ENCODE results near the gene POLR1A. TPM values are rescaled to one million over a fixed set of nuclear protein-coding genes. Genes with fewer than 3 reads are reported as not detected.

POLR1A gene
- total RNA-seq, 3 donors from 2014 or later, result 12.4 to 19.4 (median 13.1) TPM

- Histone ChIP-seq H3K4me1 (no peaks in the 10 kb centered on the region), H3K9me3 (no peaks in the 10 kb centered on the region), H3K36me3 (no peaks in the 10 kb centered on the region), H3K4me3 (no peak overlapping the region), H3K27me3 (no peaks in the 10 kb centered on the region), H3K27ac (peak overlapping the region in 1 of 2 donors; percentile 72)
- no peak for DNase-seq (ENCODE audit: low spot score in 2 of 2)
- TF ChIP-seq POLR2A (IDR thresholded peaks at IDR 0.05) (no peak), POLR2AphosphoS5 (IDR thresholded peaks at IDR 0.05) (no peak), CTCF (IDR thresholded peaks at IDR 0.05) (no peak)
- intact Hi-C loops (cut with DNase I; ENCODE audit: low total_unique reads), result no loop called here
These were observed 39.6 kb downstream of the POLR1A start for GRCh38 chr2:86066007-86066578.

GRCh38 chr2:86065512-86065911 is 40.2 kb downstream of the POLR1A start:
- H3K4me3 ChIP-seq, result no peak overlapping the region
- no peaks in the 10 kb centered on the region for H3K36me3 ChIP-seq
- TF ChIP-seq POLR2A (IDR thresholded peaks at IDR 0.05), result no peak
- TF ChIP-seq CTCF (IDR thresholded peaks at IDR 0.05), result no peak
- no peak for TF ChIP-seq POLR2AphosphoS5 (IDR thresholded peaks at IDR 0.05)
- H3K9me3 ChIP-seq, result no peaks in the 10 kb centered on the region
- no peaks in the 10 kb centered on the region for H3K27me3 ChIP-seq
- no peaks in the 10 kb centered on the region for H3K4me1 ChIP-seq
- intact Hi-C loops (cut with DNase I; ENCODE audit: low total_unique reads), result no loop called here
- DNase-seq (ENCODE audit: low spot score in 2 of 2), result no peak
- peak overlapping the region in 1 of 2 donors; percentile 72 for H3K27ac ChIP-seq

DNA sequence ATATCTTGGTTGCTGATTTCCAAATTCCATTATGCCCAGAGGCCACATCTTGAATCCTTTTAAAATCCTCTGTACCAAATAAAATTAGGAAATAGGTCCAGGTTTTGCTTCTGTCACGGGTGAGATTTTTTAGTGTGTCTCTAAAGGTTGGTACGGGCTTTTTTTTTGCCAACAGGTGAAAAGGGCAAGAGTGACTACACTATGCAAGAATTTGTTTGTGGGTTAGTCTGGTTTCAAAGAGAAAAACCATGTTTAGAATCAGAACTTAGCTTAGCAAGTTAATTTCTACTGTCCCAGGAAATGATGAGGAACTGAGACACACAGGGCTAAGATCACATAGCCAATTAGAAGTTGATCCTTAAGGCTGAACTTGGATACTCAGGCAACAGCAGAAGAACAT is 41.7 kb downstream of the POLR1A start:
- Histone ChIP-seq H3K4me1 (no peaks in the 10 kb centered on the region), H3K36me3 (no peaks in the 10 kb centered on the region), H3K4me3 (no peak overlapping the region), H3K9me3 (no peaks in the 10 kb centered on the region), H3K27ac (no peak overlapping the region), H3K27me3 (no peaks in the 10 kb centered on the region)
- no peak for DNase-seq (ENCODE audit: low spot score in 2 of 2)
- intact Hi-C loops (cut with DNase I; ENCODE audit: low total_unique reads), result no loop called here
- TF ChIP-seq CTCF (IDR thresholded peaks at IDR 0.05), result no peak
- TF ChIP-seq POLR2A (IDR thresholded peaks at IDR 0.05), result no peak
- TF ChIP-seq POLR2AphosphoS5 (IDR thresholded peaks at IDR 0.05), result no peak

DNA sequence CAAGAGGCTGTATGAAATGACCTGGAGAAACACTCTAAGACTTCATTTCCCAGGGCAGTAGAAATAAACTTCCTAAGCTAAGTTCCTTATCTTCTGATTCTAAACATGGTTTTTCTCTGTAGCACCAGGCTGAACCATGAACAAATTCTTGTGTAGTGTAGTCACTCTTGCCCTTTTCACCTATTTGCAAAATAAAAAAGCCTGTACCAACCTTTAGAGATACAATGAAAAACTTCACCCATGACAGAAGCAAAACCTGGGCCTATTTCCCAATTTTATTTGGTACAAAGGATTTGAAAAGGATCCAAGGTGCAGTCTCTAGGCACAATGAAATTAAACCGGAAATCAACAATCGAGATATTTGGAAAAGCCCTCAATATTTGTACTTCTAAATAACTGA is 43.6 kb downstream of the POLR1A start:
- H3K27ac ChIP-seq, result no peak overlapping the region
- DNase-seq (ENCODE audit: low spot score in 2 of 2), result no peak
- H3K36me3 ChIP-seq, result no peaks in the 10 kb centered on the region
- intact Hi-C loops (cut with DNase I; ENCODE audit: low total_unique reads), result no loop called here
- no peak overlapping the region for H3K4me3 ChIP-seq
- H3K4me1 ChIP-seq, result no peaks in the 10 kb centered on the region
- no peaks in the 10 kb centered on the region for H3K27me3 ChIP-seq
- no peaks in the 10 kb centered on the region for H3K9me3 ChIP-seq
- TF ChIP-seq POLR2A (IDR thresholded peaks at IDR 0.05), result no peak
- TF ChIP-seq CTCF (IDR thresholded peaks at IDR 0.05), result no peak
- TF ChIP-seq POLR2AphosphoS5 (IDR thresholded peaks at IDR 0.05), result no peak

DNA sequence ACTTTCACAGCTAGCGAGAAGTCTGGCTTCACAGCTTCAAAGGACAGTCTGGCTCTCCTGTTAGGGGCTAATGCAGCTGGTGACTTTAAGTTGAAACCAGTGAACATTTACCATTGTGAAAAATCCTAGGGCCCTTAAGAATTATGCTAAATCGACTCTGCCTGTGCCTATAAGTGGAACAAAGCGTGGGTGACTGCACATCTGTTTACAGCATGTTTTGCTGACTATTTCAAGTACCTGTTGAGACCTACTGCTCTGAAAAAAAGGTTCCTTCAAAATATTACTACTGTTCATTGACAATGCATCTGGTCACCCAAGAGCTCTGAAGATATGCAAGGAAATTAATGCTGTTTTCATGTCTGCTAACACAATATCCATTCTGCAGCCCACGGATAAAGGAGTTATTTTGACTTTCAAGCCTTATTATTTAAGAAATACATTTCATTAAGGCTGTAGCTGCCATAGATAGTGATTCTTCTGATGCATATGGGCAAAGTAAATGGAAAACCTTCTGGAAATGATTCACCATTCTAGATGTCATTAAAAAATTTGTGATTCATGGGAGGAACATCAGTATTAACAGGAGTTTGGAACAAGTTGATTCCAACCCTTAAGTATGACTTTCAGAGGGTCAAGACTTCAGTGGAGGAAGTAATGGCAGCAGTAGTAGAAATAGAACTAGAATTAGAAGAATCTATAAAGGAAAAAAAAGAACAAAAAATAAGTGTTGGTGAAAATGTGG is 48.9 kb downstream of the POLR1A start:
- Histone ChIP-seq H3K27me3 (no peaks in the 10 kb centered on the region), H3K27ac (no peak overlapping the region), H3K4me1 (no peaks in the 10 kb centered on the region), H3K36me3 (no peaks in the 10 kb centered on the region), H3K4me3 (no peak overlapping the region), H3K9me3 (no peaks in the 10 kb centered on the region)
- intact Hi-C loops (cut with DNase I; ENCODE audit: low total_unique reads), result no loop called here
- TF ChIP-seq CTCF (IDR thresholded peaks at IDR 0.05) (no peak), POLR2A (IDR thresholded peaks at IDR 0.05) (no peak), POLR2AphosphoS5 (IDR thresholded peaks at IDR 0.05) (no peak)
- no peak for DNase-seq (ENCODE audit: low spot score in 2 of 2)
